ENCODE measurements around the gene B3GNT2. TPM values are rescaled to one million over a fixed set of nuclear protein-coding genes. Genes with fewer than 3 reads are reported as not detected.

B3GNT2 gene
- total and polyA plus RNA-seq, 9 donors, result 6.7 to 20.6 (median 11.2) TPM

- no peak for DNase-seq
- TF ChIP-seq EP300 (IDR thresholded peaks at IDR 0.05) (no peak), POLR2A (IDR thresholded peaks at IDR 0.05) (no peak), CTCF (IDR thresholded peaks at IDR 0.05) (no peak)
- no peaks in the 10 kb centered on the region for H3K36me3 ChIP-seq
- no peaks in the 10 kb centered on the region for H3K9me3 ChIP-seq
- no peak overlapping the region for H3K4me3 ChIP-seq
- 84 to 92% (median 90%) methylated on average over 5 of the region's 5 CpGs for WGBS, 3 donors
- intact Hi-C loops (cut with DNase I), result no loop called here
- peaks cover 18% of the 10 kb centered on the region for H3K4me1 ChIP-seq (ENCODE audit: insufficient read depth)
- H3K27me3 ChIP-seq, result no peaks in the 10 kb centered on the region
- H3K27ac ChIP-seq, result no peak overlapping the region
These were observed 12.8 kb downstream of the B3GNT2 start for GRCh38 chr2:62208758-62209114.

GRCh38 chr2:62209427-62209991 lies 13.6 kb downstream of the B3GNT2 start:
- Histone ChIP-seq H3K27me3 (no peaks in the 10 kb centered on the region), H3K9me3 (no peaks in the 10 kb centered on the region), H3K4me3 (no peak overlapping the region), H3K4me1 (ENCODE audit: insufficient read depth) (peaks cover 18% of the 10 kb centered on the region), H3K27ac (no peak overlapping the region), H3K36me3 (no peaks in the 10 kb centered on the region)
- 77 to 94% (median 92%) methylated on average over 8 of the region's 8 CpGs for WGBS, 3 donors
- intact Hi-C loops (cut with DNase I), result no loop called here
- no peak for DNase-seq
- TF ChIP-seq EP300 (IDR thresholded peaks at IDR 0.05), result no peak
- no peak for TF ChIP-seq POLR2A (IDR thresholded peaks at IDR 0.05)
- no peak for TF ChIP-seq CTCF (IDR thresholded peaks at IDR 0.05)

GRCh38 chr2:62215306-62216064 lies 19.6 kb downstream of the B3GNT2 start:
- intact Hi-C loops (cut with DNase I), result no loop called here
- Histone ChIP-seq H3K4me1 (ENCODE audit: insufficient read depth) (peaks cover 12% of the 10 kb centered on the region), H3K36me3 (no peaks in the 10 kb centered on the region), H3K9me3 (no peaks in the 10 kb centered on the region), H3K27me3 (no peaks in the 10 kb centered on the region), H3K4me3 (no peak overlapping the region), H3K27ac (peak overlapping the region in 1 of 2 donors; percentile 23)
- DNase-seq, result no peak
- WGBS, 3 donors, result 50 to 69% (median 62%) methylated on average over 11 of the region's 11 CpGs
- TF ChIP-seq EP300 (IDR thresholded peaks at IDR 0.05), result no peak
- no peak for TF ChIP-seq POLR2A (IDR thresholded peaks at IDR 0.05)
- no peak for TF ChIP-seq CTCF (IDR thresholded peaks at IDR 0.05)

GRCh38 chr2:62216113-62216512 lies 20.2 kb downstream of the B3GNT2 start:
- DNase-seq, result peak in 1 of 5 donors; percentile 29
- WGBS, 3 donors, result 31 to 45% (median 38%) methylated on average over 2 of the region's 2 CpGs
- H3K27ac ChIP-seq, result no peak overlapping the region

More at GRCh38 chr2:62216113-62216512, 20.2 kb downstream of the B3GNT2 start:
- Histone ChIP-seq H3K27me3 (no peaks in the 10 kb centered on the region), H3K4me1 (ENCODE audit: insufficient read depth) (peaks cover 12% of the 10 kb centered on the region), H3K4me3 (no peak overlapping the region), H3K9me3 (no peaks in the 10 kb centered on the region), H3K36me3 (no peaks in the 10 kb centered on the region)
- intact Hi-C loops (cut with DNase I), result no loop called here
- no peak for TF ChIP-seq POLR2A (IDR thresholded peaks at IDR 0.05)
- TF ChIP-seq CTCF (IDR thresholded peaks at IDR 0.05), result no peak
- no peak for TF ChIP-seq EP300 (IDR thresholded peaks at IDR 0.05)

Data from ovary (tissue), 9 donors.